ENCODE measurements around the gene LRRC42.
"Not testable (repeated sequence)": the region's sequence is repeated elsewhere in the genome, so short reads cannot be mapped to it uniquely, and the experiment has no call there.

Gene LRRC42

DNA sequence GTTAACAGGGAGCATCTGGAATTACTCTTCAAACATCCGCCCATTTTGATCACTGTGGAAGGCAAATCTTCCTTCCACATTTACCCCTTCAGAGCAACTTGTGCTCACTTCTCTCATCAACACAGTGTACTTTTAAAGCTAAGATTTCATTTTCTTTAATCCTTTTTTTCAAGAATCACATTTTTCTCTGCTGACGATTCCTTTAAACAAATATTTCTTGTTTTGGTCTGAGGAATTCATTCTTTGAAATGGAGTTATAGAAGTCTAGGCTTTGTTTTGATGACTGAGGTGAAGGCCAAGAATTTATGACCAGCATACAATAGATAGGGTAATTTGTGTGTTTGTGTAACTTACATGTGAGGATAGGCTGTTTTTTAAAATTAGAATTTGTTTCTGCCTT is 25.6 kb downstream of the LRRC42 start:
- no peak for DNase-seq

DNA sequence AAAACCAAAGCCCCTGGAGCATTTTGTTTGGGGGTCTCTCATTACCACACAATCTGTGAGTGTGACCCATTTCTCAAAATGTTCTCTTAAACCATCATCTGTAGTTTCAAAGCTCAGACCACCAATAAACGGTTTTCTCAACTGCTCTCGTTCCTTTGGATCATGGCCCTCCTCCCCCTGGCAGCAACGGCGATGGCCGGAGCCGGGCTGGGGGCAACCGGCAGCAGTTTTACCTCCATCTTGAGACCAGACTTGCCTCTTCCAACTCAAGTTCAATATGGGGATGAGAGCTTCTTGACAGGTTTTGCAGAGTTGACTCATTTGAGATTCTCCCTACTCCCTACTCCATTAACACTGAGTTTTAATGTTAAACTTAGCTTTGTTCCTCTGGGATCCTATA is 29.7 kb downstream of the LRRC42 start:
- DNase-seq = no peak

DNA sequence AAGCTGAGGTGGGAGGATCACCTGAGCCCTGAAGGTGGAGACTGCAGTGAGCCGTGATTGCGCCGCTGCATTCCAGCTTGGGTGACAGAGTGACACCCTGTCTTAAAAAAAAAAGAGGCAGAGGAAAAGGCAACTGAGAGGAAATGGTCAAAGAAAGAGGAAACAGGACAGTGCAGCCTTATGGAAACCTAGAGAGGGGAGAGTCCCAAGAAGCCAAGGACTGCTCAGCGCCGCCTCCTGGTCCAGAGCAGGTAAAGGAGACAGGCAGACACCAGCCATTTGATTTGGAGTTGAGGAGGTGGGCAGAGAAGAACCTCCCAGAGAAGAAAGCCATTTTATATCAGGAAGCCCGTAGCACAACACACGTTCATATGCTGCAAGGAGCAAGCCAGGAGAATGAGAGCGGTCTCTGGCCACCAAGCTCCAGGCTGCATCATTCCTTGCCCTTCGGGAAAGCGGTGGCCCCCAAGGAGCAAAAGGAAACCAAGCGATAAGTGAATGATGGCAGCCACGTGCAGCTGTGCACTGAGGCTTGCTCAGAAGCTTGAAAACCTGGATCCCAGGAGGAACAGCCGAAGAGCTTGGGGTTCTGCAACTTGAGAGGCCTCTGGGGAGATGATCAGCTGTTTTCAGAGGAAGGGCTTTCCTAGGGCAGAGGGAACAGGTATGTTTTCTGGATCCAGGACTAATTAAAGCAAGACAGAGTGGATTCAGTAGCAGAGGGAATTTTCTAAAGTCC is 33.7 kb downstream of the LRRC42 start:
- no peak for DNase-seq

DNA sequence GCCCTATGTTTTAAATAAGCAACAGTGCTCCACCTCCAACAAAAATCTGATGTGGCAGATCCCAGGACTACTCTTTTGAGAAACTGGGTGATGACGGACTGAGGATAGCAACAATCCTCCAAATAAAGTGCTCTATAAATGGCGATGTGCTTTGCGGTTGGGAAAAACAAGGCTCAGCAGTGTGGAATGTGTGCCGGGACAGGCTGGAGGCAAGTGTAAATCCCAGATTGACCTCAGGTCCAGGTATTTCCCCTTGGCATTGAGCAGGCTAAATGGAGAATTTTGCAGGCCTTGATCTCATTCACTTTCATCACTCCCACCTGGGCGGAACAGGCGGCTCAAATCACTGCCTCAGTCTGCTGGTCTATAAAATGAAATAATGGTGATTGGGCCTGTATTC is 35.1 kb downstream of the LRRC42 start:
- no peak for DNase-seq

DNA sequence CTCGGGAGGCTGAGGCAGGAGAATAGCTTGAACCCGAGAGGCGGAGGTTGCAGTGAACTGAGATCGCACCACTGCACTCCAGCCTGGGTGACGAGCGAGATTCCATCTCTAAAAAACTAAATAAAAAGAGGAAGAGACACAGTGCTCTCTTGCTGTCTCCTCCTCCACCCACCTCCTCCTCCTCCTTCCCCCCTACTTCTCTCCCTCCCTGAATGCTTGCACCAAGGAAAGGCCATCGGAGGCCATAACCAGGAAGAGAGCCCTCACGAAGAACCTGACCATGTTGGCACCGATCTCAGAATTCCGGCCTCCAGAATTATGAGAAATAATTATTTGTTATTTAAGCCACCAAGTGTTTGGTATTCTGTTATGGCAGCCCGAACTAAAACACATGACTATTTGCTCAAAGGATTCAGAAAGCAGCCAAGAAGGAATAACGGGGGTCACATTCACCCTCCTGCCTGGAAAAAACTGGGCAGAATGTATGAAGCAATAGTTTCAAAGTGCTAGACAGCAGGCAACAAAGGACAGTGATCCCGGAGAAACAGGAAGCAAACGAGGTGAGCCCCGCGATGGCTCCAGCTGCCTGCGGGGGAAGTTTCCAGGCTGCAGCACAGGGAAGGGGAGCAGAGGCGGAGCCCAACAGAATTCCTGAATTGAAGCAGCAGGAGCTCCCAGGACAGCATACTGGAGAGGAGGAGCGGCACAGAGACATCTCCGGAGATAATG is 36.0 kb downstream of the LRRC42 start:
- no peak for DNase-seq

DNA sequence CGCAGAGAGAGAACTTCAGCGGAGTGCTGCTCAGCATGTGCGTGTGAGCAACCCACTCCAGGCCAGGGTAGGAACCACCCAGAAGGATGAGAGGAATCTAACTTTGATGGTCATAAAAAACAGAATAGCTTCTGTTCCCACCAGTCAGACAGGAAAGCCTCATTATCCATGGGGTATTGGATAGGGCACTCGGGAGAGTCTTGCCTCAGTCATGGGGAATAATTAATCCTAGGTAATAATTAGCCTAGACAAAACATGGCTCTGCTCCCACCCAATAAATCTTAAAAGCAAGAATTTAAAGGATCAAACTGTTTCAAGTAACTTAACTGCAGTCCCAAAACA is 36.6 kb downstream of the LRRC42 start:
- DNase-seq = no peak

DNA sequence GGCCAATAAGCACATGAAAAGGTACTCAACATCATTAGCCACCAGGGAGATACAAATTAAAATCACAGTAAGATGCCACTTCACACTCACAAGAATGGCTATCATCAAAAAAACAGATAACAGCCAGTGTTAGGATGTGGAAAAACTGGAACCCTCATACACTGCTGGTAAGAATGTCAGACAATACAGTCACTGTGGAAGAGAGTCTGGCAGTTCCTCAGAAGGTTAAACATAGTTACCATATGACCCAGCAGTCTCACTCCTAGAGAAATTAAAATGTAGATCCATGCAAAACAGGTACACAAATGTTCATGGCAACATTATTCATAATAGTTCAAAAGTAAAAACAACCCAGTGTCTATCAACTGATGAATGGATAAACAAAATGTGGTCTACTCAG is 38.6 kb downstream of the LRRC42 start:
- no peak for DNase-seq

DNA sequence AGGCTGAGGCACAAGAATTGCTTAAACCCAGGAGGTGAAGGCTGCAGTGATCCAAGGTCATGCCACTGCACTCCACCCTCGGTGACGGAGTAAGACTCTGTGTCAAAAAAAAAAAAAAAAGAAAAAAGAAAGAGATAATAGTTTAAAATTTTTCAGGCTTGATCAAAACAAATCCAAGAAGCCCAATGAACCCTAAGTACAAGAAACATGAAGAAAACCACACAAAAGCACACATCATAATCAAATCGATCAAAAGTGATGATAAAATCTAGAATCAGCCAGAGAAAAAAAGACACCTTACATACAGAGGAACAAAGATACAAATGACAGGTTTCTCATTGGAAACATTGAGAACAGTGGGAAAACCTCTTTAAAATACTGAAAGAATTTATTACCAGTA is 40.3 kb downstream of the LRRC42 start:
- no peak for DNase-seq

DNA sequence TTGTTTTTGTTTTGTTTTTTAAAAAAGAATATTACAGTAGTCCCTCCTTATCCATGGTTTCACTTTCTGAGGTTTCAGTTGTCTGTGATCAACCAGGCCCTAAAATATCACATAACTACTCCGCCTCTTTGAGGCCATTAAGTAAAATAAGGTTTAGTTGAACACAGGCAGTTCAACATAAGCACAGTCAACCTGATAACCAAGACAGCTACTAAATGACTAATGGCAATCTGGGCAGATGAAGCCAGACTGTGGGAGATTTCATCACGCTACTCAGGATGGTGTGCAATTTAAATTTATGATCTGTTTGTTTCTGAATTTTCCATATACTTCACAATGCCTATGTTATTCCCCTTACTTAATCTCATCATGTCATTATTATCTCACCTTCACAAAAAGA is 41.7 kb downstream of the LRRC42 start:
- no peak for DNase-seq

DNA sequence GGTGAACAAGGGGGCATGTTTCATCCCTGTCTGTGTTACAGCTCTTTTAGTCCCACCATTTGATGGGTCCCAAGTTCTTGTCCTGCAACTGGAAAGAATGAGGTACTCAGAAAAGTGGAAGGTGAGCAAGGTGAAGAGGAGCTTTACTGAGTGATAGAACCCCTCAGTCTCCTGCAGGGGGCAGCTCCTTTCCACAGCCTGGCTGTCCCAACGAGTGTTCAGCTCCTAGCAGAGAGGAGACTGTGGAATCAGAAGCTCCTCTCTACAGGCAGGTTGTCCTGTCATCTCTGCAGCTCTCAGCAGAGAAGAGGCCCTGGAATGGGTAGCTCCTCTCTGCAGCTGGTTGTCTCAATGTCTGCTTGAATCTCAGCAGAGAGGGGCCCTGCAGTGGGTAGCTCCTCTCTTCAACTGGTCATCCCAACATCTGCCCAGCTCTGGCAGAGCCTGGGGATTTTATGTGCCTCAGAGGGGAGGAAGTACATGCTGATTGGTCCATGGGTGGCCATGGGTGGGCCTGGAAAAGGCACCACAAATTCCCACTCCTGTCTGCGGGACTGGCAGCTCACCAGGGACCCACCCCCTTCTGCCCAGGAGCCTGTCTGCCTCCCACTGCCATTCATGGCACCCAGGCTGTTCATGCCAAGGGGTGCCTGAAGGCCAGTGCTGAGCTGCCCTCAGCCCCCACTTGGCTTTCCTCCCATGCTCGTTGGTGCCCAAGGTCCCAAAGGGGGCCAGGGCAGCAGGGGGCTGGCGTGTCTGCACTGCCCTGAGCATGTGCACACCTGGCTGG is 46.1 kb downstream of the LRRC42 start:
- DNase-seq = no peak

DNA sequence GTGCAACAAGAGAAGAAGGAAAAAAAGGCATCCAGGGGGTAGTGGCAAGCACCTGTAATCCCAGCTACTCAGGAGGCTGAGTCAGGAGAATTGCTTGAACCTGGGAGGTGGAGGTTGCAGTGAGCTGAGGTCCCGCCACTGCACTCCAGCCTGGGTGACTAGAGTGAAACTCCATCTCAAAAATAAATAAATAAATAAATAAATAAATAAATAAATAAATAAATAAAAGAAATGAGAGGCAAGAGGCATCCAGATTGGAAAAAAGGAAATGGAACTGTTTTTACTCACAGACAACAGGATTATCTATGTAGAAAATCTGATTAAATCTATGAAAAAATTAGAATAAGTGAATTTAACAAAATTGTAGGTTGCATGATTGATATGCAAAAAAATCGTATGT is 48.4 kb downstream of the LRRC42 start:
- DNase-seq = not testable (repeated sequence)

DNA sequence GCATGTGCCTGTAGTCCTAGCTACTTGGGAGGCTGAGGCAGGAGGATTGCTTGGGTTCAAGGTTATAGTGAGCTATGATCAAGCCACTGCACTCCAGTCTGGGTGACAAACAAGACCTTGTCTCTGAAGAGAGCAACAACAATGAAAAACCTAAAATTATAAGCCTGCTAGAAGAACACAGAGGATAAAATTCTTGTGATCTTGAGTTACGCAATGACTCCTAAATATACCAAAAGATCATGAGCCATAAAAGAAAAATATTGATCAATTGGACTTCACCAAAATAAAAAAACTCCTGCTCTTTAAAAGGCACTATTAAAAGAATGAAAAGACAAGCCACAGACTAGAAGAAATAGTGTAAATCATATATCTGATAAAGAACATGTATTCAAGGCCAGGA is 49.5 kb downstream of the LRRC42 start:
- DNase-seq = no peak

DNA sequence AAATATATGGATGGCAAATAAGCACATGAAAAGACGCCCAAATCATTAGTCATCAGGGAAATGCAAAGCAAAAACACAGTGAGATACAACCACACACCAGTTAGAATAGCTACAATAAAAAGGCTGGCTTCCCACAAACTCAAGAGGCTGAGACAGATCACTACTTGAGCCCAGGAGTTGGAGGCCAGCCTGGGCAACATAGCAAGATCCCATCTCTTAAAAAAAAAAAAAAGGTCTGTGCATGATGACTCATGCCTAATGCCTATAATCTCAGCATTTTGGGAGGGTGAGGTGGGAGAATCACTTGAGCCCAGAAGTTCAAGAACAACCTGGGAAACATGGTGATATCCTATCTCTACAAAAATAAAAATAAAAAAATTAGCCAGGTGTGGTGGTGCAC is 52.1 kb downstream of the LRRC42 start:
- DNase-seq = no peak

DNA sequence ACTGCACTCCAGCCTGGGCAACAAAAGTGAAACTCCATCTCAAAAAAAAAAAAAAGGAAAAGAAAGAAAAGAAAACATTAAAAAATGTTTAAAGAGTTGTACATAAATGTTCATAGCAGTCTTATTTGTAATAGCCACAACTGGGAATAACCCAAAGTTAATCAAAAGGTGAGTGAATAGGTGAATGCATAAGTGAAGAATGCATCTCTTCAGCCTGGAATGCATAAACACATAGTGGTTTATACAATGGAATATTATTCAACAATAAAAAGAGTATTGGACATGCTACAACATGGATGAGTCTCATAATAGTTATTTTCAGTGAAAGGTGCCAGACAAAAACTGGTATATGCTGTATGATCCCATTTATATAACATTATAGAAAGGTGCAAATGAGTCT is 53.8 kb downstream of the LRRC42 start:
- no peak for DNase-seq

DNA sequence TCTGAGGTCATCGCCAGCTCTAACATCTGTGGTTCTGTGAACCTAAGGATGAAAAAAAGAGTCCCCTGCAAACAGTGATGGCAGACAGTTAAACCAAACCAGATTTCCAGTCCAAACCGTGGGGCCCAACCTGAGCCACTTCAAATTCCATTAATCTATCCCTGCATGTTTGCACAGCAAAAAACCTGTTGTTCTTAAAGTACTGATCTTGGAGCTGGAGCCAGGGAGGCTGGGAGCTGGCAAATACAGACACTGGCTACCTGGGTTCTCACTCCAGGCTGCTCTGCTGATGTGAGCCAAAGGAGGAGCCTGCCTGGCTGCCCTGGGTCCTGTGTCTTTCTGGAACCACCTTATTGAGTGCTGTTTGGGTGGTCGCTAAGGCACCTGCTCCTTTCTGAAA is 55.4 kb downstream of the LRRC42 start:
- DNase-seq = no peak

DNA sequence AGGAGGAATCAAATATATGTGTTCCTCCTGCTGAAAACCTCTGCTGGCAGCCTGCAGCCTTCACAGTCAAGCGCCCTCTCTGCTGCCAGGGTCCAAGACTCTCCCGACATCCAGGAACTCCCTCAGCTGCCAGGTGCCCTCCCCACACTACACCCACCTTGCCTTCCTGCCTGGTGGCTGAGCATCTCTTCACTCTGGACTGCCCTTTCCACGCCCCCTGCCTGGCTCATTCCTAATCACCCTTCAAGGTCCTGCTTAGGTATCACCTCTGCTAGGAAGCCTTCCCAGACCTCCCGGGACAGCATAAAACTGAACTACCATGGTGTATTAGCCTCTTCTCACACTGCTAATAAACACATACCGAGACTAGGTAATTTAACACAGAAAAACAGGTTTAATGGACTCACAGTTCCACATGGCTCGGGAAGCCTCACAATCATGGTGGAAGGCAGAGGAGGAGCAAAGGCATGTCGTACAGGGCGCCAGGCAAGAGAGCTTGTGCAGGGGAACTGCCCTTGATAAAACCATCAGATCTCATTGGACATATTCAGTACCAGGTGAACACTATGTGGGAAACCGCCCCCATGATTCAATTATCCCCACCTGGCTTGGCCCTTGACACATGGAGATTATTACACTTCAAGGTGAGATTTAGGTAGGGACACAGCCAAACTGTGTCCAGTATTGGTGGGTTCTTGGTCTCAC is 56.5 kb downstream of the LRRC42 start:
- no peak for DNase-seq

DNA sequence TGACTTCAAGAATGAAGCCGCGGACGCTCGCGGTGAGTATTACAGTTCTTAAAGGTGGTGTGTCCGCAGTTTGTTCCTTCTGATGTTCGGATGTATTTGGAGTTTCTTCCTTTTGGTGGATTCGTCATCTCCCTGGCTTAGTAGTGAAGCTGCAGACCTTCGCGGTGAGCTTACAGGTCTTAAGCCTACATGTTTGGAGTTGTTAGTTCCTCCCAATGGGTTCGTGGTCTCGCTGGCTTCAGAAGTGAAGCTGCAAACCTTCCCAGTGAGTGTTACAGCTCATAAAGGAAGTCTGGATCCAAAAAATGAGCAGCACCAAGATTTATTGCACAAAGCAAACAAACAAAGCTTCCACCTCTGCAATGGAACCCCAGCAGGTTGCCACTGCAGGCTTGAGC is 57.1 kb downstream of the LRRC42 start:
- no peak for DNase-seq

DNA sequence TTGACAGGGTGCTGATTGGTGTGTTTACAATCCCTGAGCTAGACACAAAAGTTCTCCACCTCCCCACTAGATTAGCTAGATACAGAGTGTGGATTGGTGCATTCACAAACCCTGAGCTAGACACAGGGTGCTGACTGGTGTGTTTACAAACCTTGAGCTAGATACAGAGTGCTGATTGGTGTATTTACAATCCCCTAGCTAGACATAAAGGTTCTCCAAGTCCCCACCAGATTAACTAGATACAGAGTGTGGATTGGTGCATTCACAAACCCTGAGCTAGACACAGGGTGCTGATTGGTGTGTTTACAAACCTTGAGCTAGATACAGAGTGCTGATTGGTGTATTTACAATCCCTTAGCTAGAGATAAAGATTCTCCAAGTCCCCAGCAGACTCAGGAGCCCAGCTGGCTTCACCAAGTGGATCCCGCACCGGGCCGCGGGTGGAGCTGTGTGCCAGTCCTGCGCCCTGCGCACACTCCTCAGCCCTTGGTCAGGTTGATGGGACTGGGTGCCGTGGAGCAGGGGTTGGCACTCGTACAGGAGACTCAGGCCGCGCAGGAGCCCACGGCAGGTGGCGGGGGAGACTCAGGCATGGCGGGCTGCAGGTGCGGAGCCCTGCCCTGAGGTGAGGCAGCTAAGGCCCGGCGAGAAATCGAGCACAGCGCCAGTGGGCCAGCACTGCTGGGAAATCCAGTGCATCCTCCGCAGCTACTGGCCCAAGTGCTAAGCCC is 57.8 kb downstream of the LRRC42 start:
- not testable (repeated sequence) for DNase-seq

DNA sequence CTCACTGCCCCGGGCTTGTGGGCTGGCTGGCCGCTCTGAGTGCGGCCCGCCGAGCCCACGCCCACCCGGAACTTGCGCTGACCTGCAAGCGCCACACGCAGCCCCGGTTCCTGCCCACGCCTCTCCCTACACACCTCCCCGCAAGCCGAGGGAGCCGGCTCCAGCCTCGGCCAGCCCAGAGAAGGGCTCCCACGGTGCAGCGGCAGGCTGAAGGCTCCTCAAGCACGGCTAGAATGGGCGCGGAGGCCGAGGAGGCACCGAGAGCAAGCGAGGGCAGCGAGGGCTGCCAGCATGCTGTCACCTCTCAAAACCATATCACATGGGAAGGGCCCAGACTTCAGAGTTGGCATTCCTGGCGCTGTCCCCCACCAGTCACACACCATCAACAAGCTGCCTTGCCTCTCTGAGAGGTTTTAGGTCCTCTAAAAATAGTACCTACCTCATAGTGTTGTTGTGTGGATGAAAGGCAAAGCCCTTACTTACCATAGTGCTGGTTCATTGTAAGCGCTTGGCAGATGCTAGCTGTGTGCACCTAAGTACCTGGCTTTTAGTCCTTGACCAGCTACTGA is 58.4 kb downstream of the LRRC42 start:
- no peak for DNase-seq

DNA sequence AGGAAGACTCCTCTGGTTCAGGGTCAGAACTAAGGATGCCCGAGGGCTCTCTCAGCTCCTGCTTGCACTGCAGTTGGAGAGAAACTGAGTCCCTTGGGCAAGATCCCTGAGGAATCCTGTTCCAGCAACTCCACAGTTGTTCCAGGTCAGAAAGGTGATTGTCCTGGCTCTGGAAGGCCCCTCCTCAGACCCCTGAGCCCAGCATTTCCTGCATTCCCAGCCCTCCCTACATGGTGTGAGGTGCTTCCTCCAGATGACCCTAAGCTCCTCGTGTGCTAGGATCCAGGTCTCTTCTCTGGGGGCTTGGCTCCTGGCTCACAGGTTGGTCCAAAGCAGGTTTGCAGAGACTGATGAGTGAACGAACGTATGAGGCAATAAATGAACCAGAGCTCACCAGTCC is 60.4 kb downstream of the LRRC42 start:
- no peak for DNase-seq

DNA sequence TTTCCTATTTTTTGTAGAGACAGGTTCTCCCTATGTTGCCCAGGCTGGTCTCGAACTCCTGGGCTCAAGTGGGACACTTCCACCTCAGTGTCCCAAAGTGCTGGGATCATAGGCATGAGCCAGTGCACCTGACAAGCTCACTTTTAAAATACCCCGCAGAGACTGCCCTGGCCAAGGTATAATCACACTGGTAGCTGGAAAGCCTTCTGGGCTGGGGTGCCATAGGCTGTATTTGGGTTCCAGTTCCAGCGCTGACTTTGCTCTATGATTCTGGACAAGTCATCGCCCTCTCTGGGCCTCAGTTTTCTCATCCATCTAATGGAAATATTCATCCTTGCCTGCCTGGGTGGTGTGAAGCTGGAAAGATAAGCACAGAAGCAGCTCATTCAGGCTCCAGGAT is 61.5 kb downstream of the LRRC42 start:
- DNase-seq = no peak

DNA sequence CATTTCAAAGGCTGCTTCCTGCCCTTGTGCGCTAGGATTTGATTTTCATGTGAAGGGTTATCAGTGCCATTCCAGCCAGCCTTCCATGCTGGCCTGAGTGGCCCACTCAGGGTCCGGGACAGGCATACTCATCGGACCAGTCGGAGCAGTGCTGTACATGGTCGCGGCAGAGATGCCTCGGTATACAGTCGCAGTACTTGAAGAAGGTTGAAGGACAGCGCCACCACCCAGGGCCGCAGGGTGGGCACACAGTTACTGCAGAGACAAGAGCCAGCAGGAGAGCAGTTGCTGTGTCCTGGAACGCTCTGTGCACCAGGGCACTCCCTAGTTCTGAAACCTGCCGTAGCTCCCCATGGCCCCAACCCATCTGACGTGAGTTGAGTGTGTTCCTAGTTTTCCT is 62.7 kb downstream of the LRRC42 start:
- no peak for DNase-seq
